GM18951 (cell line): ENCODE measurements around the gene TCP1.
"Not testable (repeated sequence)": the region's sequence is repeated elsewhere in the genome, so short reads cannot be mapped to it uniquely, and the experiment has no call there.

Source experiments
- POLR2A ChIP-seq: IDR thresholded peaks from 4 replicates; pipeline ENCODE4 v1.6.1; 2011; ENCODE audit warnings: mild to moderate bottlenecking; ENCODE audit not compliant: insufficient read length, insufficient read depth; ENCODE audit errors: extremely low read depth
- in situ Hi-C: fragments of 300-500 bp; cut with MboI; formaldehyde crosslinking; loops from one replicate; pipeline ENCODE4 v1.12.0; 2022; ENCODE audit warnings: low sequenced_read_pairs, mixed read lengths, inconsistent platforms; ENCODE audit not compliant: unreplicated experiment

TCP1 gene

DNA sequence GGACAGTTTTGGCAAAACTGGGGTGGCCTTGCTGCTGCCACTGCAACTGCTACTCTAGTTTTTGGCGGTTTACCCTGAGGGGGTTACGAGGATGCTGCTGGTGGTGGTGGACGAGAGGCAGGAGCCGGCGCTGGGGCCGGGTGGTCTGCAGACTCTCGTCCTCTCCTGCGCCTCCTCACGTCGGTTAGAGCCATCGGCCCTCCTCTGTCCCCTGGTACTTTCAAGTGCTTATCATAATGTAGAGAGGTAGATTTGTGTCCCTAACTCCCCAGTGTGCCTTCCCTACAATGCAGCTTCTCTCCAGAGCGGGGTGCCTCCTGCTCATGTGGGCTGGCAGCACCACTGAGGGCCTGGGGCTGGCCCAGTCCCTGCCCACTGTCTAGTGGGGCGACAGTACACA, 36.6 kb upstream of the TCP1 start:
- in situ Hi-C loops, result no loop called here
- no peak for TF ChIP-seq POLR2A

DNA sequence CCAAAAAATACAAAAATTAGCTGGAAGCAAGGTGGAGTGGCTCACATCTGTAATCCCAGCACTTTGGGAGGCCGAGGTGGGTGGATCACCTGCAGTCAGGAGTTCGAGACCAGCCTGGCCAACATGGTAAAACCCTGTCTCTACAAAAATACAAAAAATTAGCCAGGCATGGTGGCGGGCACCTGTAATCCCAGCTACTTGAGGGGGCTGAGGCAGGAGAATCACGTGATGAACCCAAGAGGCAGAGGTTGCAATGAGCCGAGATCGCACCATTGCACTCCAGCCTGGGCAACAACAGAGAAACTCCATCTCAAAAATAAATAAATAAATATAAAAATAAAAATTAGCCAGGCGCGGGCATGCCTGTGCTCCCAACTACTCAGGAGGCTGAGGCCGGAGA, 35.3 kb upstream of the TCP1 start:
- in situ Hi-C loops, result not testable (repeated sequence)

DNA sequence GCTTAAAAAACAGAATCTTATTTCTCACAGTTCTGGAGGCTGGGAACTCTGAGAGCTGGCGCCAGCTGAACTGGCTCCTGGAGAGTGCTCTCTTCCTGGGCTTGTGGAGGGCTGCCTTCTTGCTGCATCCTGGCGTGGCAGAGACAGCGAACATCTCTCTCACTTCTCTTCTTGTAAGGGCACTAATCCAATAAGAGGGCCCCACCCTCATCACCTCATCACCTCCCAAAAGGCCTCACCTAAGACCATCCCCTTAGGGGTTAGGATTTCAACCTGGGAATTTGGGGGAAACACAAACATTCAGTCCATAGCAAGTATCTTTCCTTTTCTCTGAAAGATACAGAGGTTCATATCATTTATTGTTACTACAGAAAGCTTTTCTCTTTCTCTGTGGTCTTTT, 34.6 kb upstream of the TCP1 start:
- TF ChIP-seq POLR2A, result no peak
- in situ Hi-C loops, result no loop called here

DNA sequence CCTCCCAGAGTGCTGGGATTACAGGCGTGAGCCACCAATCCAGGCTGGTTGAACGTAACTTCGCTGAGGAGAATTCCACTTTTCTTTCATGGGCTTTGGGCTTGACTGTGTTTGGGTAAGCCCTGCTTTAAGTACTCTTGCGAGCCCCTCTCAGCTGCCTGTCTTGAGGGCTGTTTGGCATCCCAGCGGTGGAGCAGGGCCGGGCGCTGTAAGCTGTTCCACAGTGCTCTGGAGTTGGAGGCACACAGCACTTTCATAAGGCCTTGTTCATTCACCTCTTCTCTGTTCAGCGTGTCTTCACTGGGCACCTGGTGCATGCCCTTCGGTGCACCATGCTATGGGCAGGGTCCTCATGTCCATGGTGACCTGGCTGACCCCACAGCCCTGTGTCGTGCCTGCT, 32.3 kb upstream of the TCP1 start:
- no peak for TF ChIP-seq POLR2A
- in situ Hi-C loops, result no loop called here

DNA sequence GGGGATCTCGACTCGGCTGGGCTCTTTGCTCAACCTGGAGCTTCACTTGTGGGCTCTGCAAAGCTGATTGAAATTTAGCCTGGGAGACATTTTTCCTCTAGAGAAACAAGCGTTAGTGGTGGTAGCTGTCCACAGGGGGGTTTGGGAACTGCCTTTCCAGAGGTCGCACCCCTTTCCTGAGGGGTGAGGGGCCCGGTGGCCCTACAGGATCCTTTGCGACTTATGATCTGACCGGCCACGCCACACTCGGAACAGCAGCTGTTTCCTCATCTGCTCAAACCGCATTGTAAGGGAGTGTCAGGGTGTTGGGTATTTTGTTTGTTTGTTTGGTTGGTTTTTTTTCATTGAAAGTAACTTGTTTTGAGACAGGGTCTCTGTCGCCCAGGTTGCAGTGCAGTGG, 31.7 kb upstream of the TCP1 start:
- in situ Hi-C loops, result no loop called here
- no peak for TF ChIP-seq POLR2A

DNA sequence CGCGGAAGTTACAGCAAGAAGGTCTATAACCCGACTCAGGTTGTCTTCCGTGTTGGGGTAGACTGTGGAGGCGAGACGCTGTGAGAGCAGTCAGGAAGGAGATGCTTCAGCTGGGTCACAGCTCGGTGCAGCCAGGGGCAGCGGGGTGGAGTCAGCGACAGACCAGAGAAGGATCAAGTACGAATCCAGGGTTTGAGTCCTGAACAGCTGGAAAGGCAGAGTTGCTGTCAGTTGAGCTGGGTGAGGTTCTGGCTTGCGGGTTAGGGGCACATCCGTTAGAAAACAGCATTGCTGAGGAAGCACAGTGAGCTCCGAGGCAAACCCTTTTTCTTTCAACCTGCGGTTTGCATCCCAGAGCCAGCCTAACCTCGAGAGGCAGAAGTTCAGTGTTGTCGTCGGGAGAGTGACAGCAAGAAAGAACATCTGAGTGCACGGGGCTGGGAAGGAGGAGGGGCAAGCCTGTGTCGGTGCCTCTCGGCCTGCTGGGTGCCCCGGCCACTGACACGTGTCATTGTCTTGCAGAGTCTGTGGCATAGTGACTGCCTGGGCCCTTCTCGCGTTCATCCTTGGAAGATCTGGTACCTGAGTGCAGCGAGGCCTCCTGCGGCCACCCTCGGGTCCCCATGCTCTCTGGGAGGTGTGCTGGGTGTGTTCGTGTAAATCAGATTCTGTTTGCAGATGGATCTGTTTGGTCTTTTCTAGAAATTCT, 30.7 kb upstream of the TCP1 start:
- no peak for TF ChIP-seq POLR2A
- in situ Hi-C loops, result no loop called here

DNA sequence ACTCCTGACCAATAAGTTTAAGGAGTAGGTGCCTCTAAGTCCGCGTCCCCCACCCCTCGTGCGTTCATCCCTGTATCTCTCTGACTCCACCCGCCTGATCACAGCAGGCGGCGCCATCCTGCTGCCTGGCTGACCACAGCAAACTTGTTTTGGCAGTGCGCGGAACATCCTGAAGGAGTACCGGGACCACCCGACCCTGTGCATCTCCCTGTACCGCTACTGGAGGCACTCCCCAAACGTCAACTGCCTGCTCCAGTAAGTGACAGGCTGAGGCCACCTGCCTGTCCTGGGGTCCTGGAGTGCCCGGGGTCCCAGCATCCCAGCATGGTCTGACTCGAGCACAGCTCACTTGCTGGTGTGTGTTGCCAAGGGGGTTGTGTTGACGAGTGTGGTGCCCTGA, 29.7 kb upstream of the TCP1 start:
- TF ChIP-seq POLR2A, result no peak
- in situ Hi-C loops, result no loop called here

DNA sequence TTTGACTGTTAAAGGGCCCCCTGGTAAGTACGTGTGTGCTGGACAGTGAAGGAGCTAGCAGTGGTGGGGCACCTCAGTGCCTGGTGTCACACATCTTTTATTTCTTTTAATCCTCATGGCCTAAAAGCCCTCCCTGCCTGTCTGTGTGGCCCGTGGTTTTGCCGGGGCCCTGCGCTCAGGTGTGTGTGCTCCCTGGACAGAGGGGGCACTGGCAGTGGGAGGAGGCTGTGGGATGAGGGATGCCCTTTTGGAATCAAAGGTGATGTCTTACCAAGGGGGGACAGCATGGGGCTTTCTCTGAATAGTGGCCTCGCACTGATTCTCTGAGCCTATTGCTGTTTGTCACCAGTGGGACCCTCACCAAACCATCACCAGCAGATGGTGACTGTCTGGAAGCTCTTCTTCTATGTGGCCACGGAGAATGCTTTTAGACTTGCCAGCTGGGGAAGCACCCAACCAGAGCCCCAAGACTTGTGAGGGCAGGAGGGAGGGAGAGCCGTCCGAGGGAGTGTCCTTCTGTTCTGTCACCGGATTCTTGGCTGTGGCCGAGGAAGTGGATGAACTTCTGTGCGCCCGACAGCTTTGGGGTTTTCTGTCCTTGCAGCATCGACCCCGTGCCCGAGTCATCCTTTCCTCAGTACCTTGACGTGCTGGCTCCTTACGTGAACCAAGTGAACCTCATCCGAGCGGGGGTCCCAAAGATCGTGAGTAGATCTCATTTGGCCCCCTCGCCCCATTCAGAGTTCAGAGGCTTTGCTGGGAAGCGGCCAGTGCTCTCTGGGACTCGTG, 28.7 kb upstream of the TCP1 start:
- no peak for TF ChIP-seq POLR2A
- in situ Hi-C loops, result no loop called here

DNA sequence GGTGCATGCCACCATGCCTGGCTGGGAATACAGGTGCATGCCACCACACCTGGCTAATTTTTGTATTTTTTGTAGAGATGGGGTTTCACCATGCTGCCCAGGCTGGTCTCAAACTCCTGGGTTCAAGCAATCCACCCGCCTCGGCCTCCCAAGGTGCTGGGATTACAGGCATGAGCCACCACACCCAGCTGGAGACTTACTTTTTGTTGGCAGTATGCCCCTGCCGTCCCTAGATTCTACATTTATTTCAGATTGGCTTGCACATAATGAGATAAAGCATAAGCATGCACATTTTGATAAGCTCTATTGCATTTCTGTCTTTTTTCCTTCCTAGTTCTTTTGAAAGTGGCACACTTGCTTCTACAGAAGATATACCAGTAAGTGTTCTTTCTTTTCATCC, 27.4 kb upstream of the TCP1 start:
- in situ Hi-C loops, result not testable (repeated sequence)

DNA sequence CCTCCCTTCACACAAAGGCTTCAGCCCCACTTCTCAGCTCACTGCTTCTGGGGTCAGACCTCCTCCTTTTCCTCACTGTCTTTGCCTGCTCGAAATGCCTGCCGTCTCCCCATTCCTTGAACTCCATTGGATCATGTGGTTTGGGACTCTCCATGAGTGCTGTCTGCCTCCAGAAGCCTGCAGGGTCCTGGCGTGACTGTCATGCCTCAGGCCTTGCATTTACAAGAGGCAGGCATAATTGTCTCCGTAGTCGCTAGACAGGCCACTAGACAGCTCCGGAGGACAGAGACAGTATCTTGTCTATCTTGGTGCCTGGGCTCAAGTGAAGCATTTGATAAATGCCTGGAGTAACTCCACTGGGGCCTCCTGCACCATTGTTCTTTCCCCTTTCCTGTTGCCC, 26.0 kb upstream of the TCP1 start:
- in situ Hi-C loops, result no loop called here
- no peak for TF ChIP-seq POLR2A

DNA sequence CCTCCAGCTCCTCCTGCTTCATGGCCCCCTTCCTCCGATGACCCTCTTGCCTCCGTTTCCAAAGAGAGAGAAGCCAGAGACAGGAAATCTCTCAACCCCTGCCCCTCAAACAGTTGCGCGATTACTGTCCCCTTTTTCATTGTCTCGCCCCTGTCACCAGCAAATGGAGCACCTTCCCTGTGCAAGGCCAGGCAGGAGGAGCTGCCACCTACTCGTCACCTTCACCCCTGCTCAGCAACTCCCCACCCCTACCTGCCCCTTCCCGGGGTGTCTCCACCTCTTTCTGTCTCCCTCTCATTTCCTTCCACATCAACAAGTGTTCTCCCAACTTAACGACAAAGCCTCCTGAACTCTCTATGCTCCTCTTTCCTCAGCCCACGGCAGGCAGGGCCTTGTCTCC, 24.4 kb upstream of the TCP1 start:
- TF ChIP-seq POLR2A, result no peak
- in situ Hi-C loops, result no loop called here

DNA sequence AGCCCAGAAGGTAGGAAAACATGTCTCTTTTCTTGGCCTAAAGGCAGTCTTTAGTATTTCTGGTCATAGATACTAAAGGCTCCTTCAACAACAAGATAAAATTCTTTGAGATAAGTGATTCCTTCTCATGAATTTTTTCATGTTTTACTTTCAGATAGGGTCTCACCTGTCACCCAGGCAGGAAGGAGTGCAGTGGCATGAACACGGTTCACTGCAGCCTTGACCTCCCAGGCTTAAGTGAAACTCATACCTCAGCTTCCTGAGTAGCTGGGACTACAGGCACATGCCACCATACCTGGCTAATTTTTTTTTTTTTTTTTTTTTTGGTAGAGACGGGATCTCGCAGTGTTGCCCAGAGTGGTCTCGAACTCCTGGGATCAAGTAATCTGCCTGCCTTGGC, 19.7 kb upstream of the TCP1 start:
- TF ChIP-seq POLR2A, result no peak
- in situ Hi-C loops, result no loop called here

DNA sequence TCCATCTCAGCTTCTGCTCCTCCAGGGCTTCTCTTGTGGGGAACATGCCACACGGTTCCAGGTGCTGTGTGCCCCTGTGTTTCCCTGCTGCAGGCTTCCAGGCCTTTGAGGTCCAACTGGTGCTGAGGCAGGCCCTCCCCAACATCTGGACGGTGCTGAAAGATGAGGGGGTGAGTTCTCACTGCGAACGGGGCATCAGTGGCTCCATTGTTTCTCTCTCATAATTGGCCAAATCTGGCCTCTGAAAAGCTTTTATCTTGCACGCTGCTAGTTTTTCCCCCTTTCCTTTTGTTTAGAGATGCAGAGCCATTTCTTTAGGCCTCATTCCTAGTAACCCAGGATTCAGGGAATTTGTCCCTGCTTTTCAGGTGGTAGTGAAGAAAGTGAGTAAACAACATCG, 19.2 kb upstream of the TCP1 start:
- no peak for TF ChIP-seq POLR2A
- in situ Hi-C loops, result no loop called here

DNA sequence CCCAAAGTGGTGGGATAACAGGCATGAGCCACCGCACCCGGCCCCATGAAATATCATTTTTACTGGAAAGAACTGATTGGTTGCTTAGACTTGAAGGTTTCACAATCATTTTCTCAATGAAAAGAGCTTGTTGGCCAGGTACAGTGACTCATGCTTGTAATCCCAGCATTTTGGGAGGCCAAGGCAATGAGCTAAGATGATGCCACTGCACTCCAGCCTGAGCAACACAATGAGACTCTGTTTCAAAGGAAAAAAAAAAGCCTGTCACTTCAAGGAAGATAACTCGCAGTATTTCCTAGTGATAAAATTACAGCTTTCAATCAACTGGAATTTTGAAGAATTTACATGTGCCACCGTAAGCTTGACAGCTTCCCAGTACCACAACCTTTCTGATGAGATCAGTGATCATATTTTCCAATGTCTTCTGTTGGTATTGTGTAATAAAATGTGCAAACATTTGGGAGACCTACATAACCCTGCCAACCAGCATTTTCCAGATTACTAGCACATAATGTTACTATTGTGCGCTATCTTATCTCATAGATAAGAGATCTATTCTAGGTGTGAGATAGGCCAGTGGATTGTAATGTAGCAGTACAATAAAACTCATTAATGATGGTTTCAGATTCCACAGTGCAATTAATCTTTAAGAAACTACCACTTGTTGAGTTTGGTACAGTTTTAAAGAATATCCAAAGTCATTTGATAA, 17.9 kb upstream of the TCP1 start:
- in situ Hi-C loops, result no loop called here
- TF ChIP-seq POLR2A, result no peak
